Neural cell (in vitro differentiated cells): Measurements from ENCODE around the gene STARD13. TPM values are rescaled to one million over a fixed set of nuclear protein-coding genes. Genes with fewer than 3 reads are reported as not detected.

ENCODE experiments used
- H2AFZ ChIP-seq: fragments of 200-600, 300-800 bp; sonication (generic), shearing (Covaris generic); 2 replicates; pipeline ENCODE4 v1.6.0; 2014; ENCODE audit warnings: low read depth, mild to moderate bottlenecking, antibody characterized with exemption, low read length, moderate library complexity
- H3F3A ChIP-seq: fragments of 200-600 bp; shearing (Covaris generic); 2 replicates; pipeline ENCODE4 v1.6.1; 2016; ENCODE audit warnings: mild to moderate bottlenecking, moderate library complexity, mixed read lengths, antibody characterized with exemption, low read length; ENCODE audit not compliant: insufficient read depth, poor library complexity, severe bottlenecking
- H3K27ac ChIP-seq: fragments of 200-600, 300-800 bp; sonication (generic), shearing (Covaris generic); 2 replicates; pipeline ENCODE4 v1.5.1; 2014; ENCODE audit warnings: mild to moderate bottlenecking, low read length, moderate library complexity
- H3K27me3 ChIP-seq: fragments of 300-800, 200-600 bp; sonication (generic), shearing (Covaris generic); 2 replicates; pipeline ENCODE4 v1.6.0; 2014; ENCODE audit warnings: mild to moderate bottlenecking, low read depth, low read length, moderate library complexity; ENCODE audit not compliant: insufficient read depth
- H3K36me3 ChIP-seq: fragments of 300-800, 200-600 bp; sonication (generic), shearing (Covaris generic); 2 replicates; pipeline ENCODE4 v1.5.1; 2014; ENCODE audit warnings: mild to moderate bottlenecking, antibody characterized with exemption, low read length, moderate library complexity; ENCODE audit not compliant: insufficient read depth
- H3K4me2 ChIP-seq: fragments of 300-800, 200-600 bp; sonication (generic), shearing (Covaris generic); 2 replicates; pipeline ENCODE4 v1.6.0; 2014; ENCODE audit warnings: mild to moderate bottlenecking, low read length
- H3K4me3 ChIP-seq: fragments of 300-800, 200-600 bp; sonication (generic), shearing (Covaris generic); 2 replicates; pipeline ENCODE4 v1.5.1; 2014; ENCODE audit warnings: mild to moderate bottlenecking, low read length, moderate library complexity
- H3K79me2 ChIP-seq: fragments of 200-600 bp; shearing (Covaris generic); replicated peaks from 2 replicates; pipeline ENCODE4 v1.6.0; 2014; ENCODE audit warnings: mild to moderate bottlenecking, low read length, moderate library complexity; ENCODE audit not compliant: insufficient read depth
- H3K9ac ChIP-seq: fragments of 300-800, 200-600 bp; sonication (generic), shearing (Covaris generic); 2 replicates; pipeline ENCODE4 v1.6.1; 2016; ENCODE audit warnings: mild to moderate bottlenecking, low read length, mixed read lengths
- H3K9me2 ChIP-seq: fragments of 200-600 bp; shearing (Covaris generic); 2 replicates; pipeline ENCODE4 v1.6.1; 2016; ENCODE audit warnings: mild to moderate bottlenecking, low read length, mixed read lengths; ENCODE audit not compliant: insufficient read depth
- H3K9me3 ChIP-seq: fragments of 200-600, 300-800 bp; sonication (generic), shearing (Covaris generic); 2 replicates; pipeline ENCODE4 v1.6.1; 2016; ENCODE audit warnings: mild to moderate bottlenecking, mixed run types, low read length, moderate library complexity, mixed read lengths
- H4K20me1 ChIP-seq: fragments of 200-600 bp; shearing (Covaris generic); 2 replicates; pipeline ENCODE4 v1.6.1; 2016; ENCODE audit warnings: mild to moderate bottlenecking, mixed run types; ENCODE audit not compliant: insufficient read depth
- EP300 ChIP-seq: fragments of 450-650 bp; conservative IDR thresholded peaks from 2 replicates; pipeline ENCODE4 v1.6.1; 2014; ENCODE audit warnings: antibody characterized with exemption, mild to moderate bottlenecking, moderate library complexity; ENCODE audit not compliant: poor library complexity, severe bottlenecking
- EZH2 ChIP-seq: fragments of 200-600, 300-800 bp; shearing (Covaris generic), sonication (generic); IDR thresholded peaks from 2 replicates; pipeline ENCODE4 v1.6.1; 2014; ENCODE audit warnings: antibody characterized with exemption, low read length, borderline replicate concordance, mild to moderate bottlenecking; ENCODE audit not compliant: insufficient read depth, poor library complexity, severe bottlenecking
- MXI1 ChIP-seq: fragments of 450-650 bp; conservative IDR thresholded peaks from 2 replicates; pipeline ENCODE4 v1.6.1; 2014; ENCODE audit warnings: antibody characterized with exemption, mild to moderate bottlenecking; ENCODE audit not compliant: poor library complexity, severe bottlenecking
- POLR2AphosphoS5 ChIP-seq: IDR thresholded peaks from 2 replicates; pipeline ENCODE4 v1.6.1; 2012
- RAD21 ChIP-seq: fragments of 450-650 bp; conservative IDR thresholded peaks from 2 replicates; pipeline ENCODE4 v1.6.1; 2014; ENCODE audit warnings: antibody characterized with exemption, mild to moderate bottlenecking, moderate library complexity
- SMC3 ChIP-seq: fragments of 450-650 bp; conservative IDR thresholded peaks from 2 replicates; pipeline ENCODE4 v1.6.1; 2014; ENCODE audit warnings: antibody characterized with exemption, mild to moderate bottlenecking, moderate library complexity; ENCODE audit not compliant: poor library complexity
- TAF1 ChIP-seq: IDR thresholded peaks from 2 replicates; pipeline ENCODE4 v1.6.1; 2012; ENCODE audit warnings: low read depth
- polyA plus RNA-seq: library from polyadenylated mRNA; depleted of rRNA; stranded (reverse); fragments of >200 nt; gene quantifications from 2 replicates; pipeline ENCODE4 v1.2.3, GENCODE V29; 2014
- TF ChIP-seq, protein P1 (sequence below): IDR thresholded peaks from 2 replicates; pipeline ENCODE4 v1.6.1; 2012; ENCODE audit warnings: borderline replicate concordance
- TF ChIP-seq, protein P2 (sequence below): fragments of 450-650 bp; IDR thresholded peaks from 2 replicates; pipeline ENCODE4 v1.5.1; 2014; ENCODE audit warnings: antibody characterized with exemption, mild to moderate bottlenecking, moderate library complexity; ENCODE audit not compliant: poor library complexity, severe bottlenecking

The STARD13 gene
- polyA plus RNA-seq, 1 donor from 2014 or later: 0.05 TPM

- H3K4me3 ChIP-seq: no peak overlapping the region
- no peaks in the 10 kb centered on the region for H3K9me3 ChIP-seq
- H4K20me1 ChIP-seq: no peaks in the 10 kb centered on the region
- H3K4me2 ChIP-seq: no peak overlapping the region
- H3F3A ChIP-seq: no peaks in the 10 kb centered on the region
- no peaks in the 10 kb centered on the region for H3K9me2 ChIP-seq
- no peak overlapping the region for H2AFZ ChIP-seq
- no peaks in the 10 kb centered on the region for H3K27me3 ChIP-seq
- no peak overlapping the region for H3K9ac ChIP-seq
- no peaks in the 10 kb centered on the region for H3K36me3 ChIP-seq
- TF ChIP-seq SMC3 (no peak), MXI1 (no peak), EP300 (no peak), TAF1 (no peak), RAD21 (no peak), EZH2 (no peak), POLR2AphosphoS5 (no peak)
- TF ChIP-seq, protein P1, sequence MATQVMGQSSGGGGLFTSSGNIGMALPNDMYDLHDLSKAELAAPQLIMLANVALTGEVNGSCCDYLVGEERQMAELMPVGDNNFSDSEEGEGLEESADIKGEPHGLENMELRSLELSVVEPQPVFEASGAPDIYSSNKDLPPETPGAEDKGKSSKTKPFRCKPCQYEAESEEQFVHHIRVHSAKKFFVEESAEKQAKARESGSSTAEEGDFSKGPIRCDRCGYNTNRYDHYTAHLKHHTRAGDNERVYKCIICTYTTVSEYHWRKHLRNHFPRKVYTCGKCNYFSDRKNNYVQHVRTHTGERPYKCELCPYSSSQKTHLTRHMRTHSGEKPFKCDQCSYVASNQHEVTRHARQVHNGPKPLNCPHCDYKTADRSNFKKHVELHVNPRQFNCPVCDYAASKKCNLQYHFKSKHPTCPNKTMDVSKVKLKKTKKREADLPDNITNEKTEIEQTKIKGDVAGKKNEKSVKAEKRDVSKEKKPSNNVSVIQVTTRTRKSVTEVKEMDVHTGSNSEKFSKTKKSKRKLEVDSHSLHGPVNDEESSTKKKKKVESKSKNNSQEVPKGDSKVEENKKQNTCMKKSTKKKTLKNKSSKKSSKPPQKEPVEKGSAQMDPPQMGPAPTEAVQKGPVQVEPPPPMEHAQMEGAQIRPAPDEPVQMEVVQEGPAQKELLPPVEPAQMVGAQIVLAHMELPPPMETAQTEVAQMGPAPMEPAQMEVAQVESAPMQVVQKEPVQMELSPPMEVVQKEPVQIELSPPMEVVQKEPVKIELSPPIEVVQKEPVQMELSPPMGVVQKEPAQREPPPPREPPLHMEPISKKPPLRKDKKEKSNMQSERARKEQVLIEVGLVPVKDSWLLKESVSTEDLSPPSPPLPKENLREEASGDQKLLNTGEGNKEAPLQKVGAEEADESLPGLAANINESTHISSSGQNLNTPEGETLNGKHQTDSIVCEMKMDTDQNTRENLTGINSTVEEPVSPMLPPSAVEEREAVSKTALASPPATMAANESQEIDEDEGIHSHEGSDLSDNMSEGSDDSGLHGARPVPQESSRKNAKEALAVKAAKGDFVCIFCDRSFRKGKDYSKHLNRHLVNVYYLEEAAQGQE: no peak
- TF ChIP-seq, protein P2, sequence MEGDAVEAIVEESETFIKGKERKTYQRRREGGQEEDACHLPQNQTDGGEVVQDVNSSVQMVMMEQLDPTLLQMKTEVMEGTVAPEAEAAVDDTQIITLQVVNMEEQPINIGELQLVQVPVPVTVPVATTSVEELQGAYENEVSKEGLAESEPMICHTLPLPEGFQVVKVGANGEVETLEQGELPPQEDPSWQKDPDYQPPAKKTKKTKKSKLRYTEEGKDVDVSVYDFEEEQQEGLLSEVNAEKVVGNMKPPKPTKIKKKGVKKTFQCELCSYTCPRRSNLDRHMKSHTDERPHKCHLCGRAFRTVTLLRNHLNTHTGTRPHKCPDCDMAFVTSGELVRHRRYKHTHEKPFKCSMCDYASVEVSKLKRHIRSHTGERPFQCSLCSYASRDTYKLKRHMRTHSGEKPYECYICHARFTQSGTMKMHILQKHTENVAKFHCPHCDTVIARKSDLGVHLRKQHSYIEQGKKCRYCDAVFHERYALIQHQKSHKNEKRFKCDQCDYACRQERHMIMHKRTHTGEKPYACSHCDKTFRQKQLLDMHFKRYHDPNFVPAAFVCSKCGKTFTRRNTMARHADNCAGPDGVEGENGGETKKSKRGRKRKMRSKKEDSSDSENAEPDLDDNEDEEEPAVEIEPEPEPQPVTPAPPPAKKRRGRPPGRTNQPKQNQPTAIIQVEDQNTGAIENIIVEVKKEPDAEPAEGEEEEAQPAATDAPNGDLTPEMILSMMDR: no peak
- no peaks in the 10 kb centered on the region for H3K79me2 ChIP-seq
- no peak overlapping the region for H3K27ac ChIP-seq
Measured at GRCh38 chr13:33326723-33327122, 41.2 kb upstream of the STARD13 start.

GRCh38 chr13:33326246-33326645 lies 40.7 kb upstream of the STARD13 start:
- TF ChIP-seq, protein P2: no peak
- TF ChIP-seq, protein P1: no peak
- TF ChIP-seq EP300: no peak
- TF ChIP-seq RAD21: no peak
- TF ChIP-seq TAF1: no peak
- no peak for TF ChIP-seq SMC3
- TF ChIP-seq POLR2AphosphoS5: no peak
- no peak for TF ChIP-seq MXI1
- no peak for TF ChIP-seq EZH2
- no peak overlapping the region for H3K4me2 ChIP-seq
- H4K20me1 ChIP-seq: no peaks in the 10 kb centered on the region
- H3F3A ChIP-seq: no peaks in the 10 kb centered on the region
- H3K27ac ChIP-seq: no peak overlapping the region
- no peaks in the 10 kb centered on the region for H3K79me2 ChIP-seq
- H2AFZ ChIP-seq: no peak overlapping the region
- no peaks in the 10 kb centered on the region for H3K9me3 ChIP-seq
- no peaks in the 10 kb centered on the region for H3K36me3 ChIP-seq
- H3K9me2 ChIP-seq: no peaks in the 10 kb centered on the region
- no peaks in the 10 kb centered on the region for H3K27me3 ChIP-seq
- no peak overlapping the region for H3K9ac ChIP-seq
- H3K4me3 ChIP-seq: no peak overlapping the region
